ENCODE data around the gene HACD4.

- TF ChIP-seq, protein P1, sequence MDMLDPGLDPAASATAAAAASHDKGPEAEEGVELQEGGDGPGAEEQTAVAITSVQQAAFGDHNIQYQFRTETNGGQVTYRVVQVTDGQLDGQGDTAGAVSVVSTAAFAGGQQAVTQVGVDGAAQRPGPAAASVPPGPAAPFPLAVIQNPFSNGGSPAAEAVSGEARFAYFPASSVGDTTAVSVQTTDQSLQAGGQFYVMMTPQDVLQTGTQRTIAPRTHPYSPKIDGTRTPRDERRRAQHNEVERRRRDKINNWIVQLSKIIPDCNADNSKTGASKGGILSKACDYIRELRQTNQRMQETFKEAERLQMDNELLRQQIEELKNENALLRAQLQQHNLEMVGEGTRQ (IDR thresholded peaks at IDR 0.05): no peak
- TF ChIP-seq CTCF (IDR thresholded peaks at IDR 0.05) (no peak), PHF8 (IDR thresholded peaks at IDR 0.05; ENCODE audit: borderline replicate concordance, low read depth) (no peak), CHD4 (IDR thresholded peaks at IDR 0.05; ENCODE audit: borderline replicate concordance) (no peak), MYC (IDR thresholded peaks at IDR 0.05; ENCODE audit: borderline replicate concordance, low read length) (no peak), POLR2A (IDR thresholded peaks at IDR 0.05; ENCODE audit: low read length) (no peak), ESRRA (IDR thresholded peaks at IDR 0.05; ENCODE audit: borderline replicate concordance, low read length) (no peak), ELK1 (IDR thresholded peaks at IDR 0.05; ENCODE audit: low read depth, low read length) (no peak), CBX8 (IDR thresholded peaks at IDR 0.05) (no peak), EP300 (IDR thresholded peaks at IDR 0.05) (no peak)
Observed at GRCh38 chr9:20984506-20984905, 46.9 kb downstream of the HACD4 start.
